Stimulated activated CD4-positive, alpha-beta T cell treated with anti-CD3 and anti-CD28 coated beads, Interleukin-2, amount 100 ng/mL, for 24 hours (primary cell): ENCODE data around the gene RIMBP2.

Source experiments
- DNase-seq, 2 donors: peaks; one replicate each; pipeline ENCODE4 v3.0.0-alpha.2; 2020

Gene RIMBP2

GRCh38 chr12:130477701-130478100, 238.4 kb downstream of the RIMBP2 start:
- no peak for DNase-seq

- no peak for DNase-seq
Measured at GRCh38 chr12:130477266-130477665, 238.8 kb downstream of the RIMBP2 start.

- no peak for DNase-seq
Measured at GRCh38 chr12:130476451-130477135, 239.5 kb downstream of the RIMBP2 start.

GRCh38 chr12:130474599-130475269, 241.4 kb downstream of the RIMBP2 start:
- DNase-seq = no peak

- no peak for DNase-seq
Measured at GRCh38 chr12:130473266-130473665, 242.8 kb downstream of the RIMBP2 start.

- DNase-seq = no peak
Measured at GRCh38 chr12:130470969-130471368, 245.1 kb downstream of the RIMBP2 start.

GRCh38 chr12:130469552-130469951, 246.5 kb downstream of the RIMBP2 start:
- no peak for DNase-seq

GRCh38 chr12:130468700-130469245, 247.3 kb downstream of the RIMBP2 start:
- DNase-seq = no peak

GRCh38 chr12:130468186-130468585, 247.9 kb downstream of the RIMBP2 start:
- DNase-seq = no peak

- DNase-seq = no peak
Measured at GRCh38 chr12:130465626-130466025, 250.5 kb downstream of the RIMBP2 start.

GRCh38 chr12:130465046-130465445, 251.1 kb downstream of the RIMBP2 start:
- DNase-seq = no peak

GRCh38 chr12:130463818-130464670, 252.1 kb downstream of the RIMBP2 start:
- no peak for DNase-seq

GRCh38 chr12:130463275-130463658, 252.8 kb downstream of the RIMBP2 start:
- no peak for DNase-seq

GRCh38 chr12:130462558-130463274, 253.4 kb downstream of the RIMBP2 start:
- no peak for DNase-seq

GRCh38 chr12:130461839-130462557, 254.1 kb downstream of the RIMBP2 start:
- DNase-seq = no peak

GRCh38 chr12:130461447-130461815, 254.7 kb downstream of the RIMBP2 start:
- DNase-seq = no peak

GRCh38 chr12:130460611-130461446, 255.3 kb downstream of the RIMBP2 start:
- no peak for DNase-seq

- no peak for DNase-seq
Measured at GRCh38 chr12:130459916-130460315, 256.2 kb downstream of the RIMBP2 start.

GRCh38 chr12:130458341-130458740, 257.8 kb downstream of the RIMBP2 start:
- DNase-seq = no peak

- DNase-seq = no peak
Measured at GRCh38 chr12:130457215-130457614, 258.9 kb downstream of the RIMBP2 start.
